Erythroblast (primary cell): ENCODE results near the gene FAM167B.

Source experiments
- DNase-seq, 2 experiments: peaks; one replicate each; lab custom pipeline; 2025; lab: John Stamatoyannopoulos, UW
- GATA1 ChIP-seq: IDR thresholded peaks from 2 replicates; pipeline ENCODE4 v1.6.1; 2011; ENCODE audit warnings: low read depth, mild to moderate bottlenecking, control low read depth, low read length, moderate library complexity
- POLR2A ChIP-seq: IDR thresholded peaks from 2 replicates; pipeline ENCODE4 v1.6.1; 2011; ENCODE audit warnings: mild to moderate bottlenecking, low read length

Gene FAM167B

GRCh38 chr1:32246888-32247273, at the start of gene FAM167B:
FAM167B (plus strand) TSS chr1:32247222; CDS start chr1:32247422, 200 bp downstream.
- TF ChIP-seq GATA1, result no peak
- TF ChIP-seq POLR2A, result no peak
- no peak for DNase-seq

- no peak for DNase-seq
- TF ChIP-seq POLR2A (no peak), GATA1 (no peak)
Observed at GRCh38 chr1:32197837-32198236, 49.2 kb upstream of the FAM167B start.

DNA sequence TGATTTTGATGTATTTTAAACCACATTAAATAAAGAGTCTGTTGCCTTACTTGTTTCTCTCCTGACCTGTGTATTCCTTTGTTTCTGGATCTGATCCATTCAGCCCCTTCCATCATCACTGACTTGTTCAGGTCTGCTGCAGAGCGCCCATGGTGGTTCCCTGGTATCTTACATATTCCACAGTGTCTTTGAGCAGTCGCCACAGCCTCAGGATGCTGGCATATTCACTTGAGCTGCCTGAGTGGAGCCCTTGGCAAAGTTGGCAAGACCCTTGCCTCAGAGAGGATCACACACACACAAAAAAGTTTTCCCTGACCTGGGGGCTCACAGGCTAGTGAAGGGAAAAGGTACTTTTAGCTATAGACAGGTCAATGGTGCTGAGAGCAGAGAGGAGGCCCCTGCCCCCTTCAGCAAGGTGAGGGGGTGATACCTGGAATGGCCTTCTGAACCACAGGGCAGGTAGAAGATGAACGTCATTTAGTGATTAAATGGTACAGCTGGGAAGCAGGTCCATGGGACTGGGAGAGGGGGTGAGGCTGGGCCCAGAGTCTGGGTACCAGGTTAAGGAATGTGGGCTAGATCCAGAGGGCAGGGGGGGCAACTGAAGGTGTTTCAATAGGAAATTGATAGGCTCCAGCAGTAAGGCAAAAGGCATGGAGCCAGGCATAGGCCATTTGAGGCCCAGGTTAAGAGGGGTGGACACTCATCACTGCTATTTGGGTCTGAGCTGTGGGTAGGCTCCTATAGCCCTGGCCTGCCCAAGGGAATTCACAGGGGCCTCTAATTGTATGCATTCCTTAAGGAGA, 48.6 kb upstream of the FAM167B start:
- TF ChIP-seq GATA1 (no peak), POLR2A (no peak)
- DNase-seq, result no peak

DNA sequence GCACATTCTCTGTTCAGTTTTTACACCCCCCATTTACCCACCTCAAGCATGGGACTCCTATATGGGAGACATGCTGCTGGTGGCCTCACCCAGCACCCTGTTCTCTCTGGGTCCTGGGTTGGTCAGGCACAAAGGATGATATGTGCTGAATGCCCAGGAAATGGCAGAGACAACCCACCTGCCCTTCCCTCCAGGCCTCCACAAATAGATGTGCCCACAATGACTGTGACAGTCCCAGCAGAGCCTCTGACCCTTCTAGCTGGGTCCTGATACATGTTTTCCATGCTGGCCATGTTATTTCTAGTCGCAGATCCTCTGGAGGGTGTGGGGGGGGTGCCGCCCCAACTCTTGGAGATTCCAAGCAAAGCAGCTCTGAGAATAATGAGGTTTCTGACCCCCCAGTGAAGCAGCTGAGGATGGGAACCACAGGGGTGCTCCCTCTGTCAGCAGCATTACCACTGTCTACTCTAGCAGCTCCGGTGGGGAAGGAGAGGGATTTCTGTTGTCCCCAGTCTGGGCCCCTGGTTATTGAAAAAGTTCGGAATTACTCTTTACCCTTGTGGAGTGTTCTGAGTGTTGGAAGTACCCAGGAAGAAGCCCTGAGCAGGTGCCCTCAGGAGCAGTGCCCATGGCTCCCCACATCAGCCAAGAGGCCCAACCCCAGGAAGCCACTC, 47.8 kb upstream of the FAM167B start:
- no peak for DNase-seq
- peak; percentile 16 for TF ChIP-seq POLR2A
- TF ChIP-seq GATA1, result no peak

- no peak for DNase-seq
- TF ChIP-seq GATA1 (no peak), POLR2A (peak; percentile 11)
Observed at GRCh38 chr1:32199717-32200072, 47.3 kb upstream of the FAM167B start.

DNA sequence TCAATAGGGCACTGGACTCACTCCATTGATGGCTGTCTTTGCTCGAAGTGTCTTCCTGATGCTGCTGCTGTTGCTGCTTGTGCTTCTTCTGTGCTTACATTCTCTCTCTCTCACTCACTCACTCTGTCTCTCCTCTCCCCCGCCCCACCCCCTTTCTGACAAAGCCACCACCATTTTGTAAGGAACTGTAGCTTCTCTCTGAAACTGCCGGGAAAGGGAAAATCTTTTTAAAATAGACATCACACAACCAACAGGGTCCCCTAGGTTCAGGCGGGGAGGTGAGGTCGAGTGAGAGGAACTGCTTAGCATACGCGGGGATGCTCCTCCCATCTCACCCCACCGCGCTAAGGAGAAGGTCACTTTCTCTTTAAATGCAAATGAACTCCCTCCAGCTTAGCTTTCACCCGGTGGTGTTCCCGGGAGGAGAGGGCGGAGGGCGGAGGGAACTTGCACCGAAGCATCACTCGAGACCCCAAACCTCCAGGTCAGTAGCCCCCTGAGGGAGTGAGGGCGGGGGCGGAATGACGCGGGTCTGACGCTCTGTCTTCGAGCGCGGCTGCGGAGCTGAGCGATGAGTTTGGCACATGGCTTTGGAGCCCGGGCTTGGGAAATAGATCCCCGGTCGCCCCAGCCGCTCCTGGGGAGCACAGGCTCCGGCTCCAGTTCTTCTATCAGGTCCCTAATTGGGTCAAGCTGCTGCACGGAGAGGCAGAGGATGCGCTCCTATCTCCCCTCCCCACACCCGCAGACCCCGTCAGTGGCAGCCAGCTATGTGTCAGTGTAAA, 46.6 kb upstream of the FAM167B start, which contains the start of gene CCDC28B:
Gene CCDC28B (plus strand): TSS at position 370 of the 785 bp plus-strand sequence. CDS start 1,341 bp downstream, outside the sequence.
- peak; percentile 64 to 67 for DNase-seq

GRCh38 chr1:32201011-32201855, 45.8 kb upstream of the FAM167B start:
- TF ChIP-seq POLR2A (peak; percentile 74), GATA1 (no peak)
- peak; percentile 81 to 85 for DNase-seq

More for the DNA sequence above, 46.6 kb upstream of the FAM167B start, which contains the start of gene CCDC28B:
- TF ChIP-seq GATA1 (no peak), POLR2A (peak; percentile 11)

- no peak for TF ChIP-seq GATA1
- no peak for TF ChIP-seq POLR2A
- DNase-seq, result no peak
Observed at GRCh38 chr1:32204943-32205361, 42.1 kb upstream of the FAM167B start.

DNA sequence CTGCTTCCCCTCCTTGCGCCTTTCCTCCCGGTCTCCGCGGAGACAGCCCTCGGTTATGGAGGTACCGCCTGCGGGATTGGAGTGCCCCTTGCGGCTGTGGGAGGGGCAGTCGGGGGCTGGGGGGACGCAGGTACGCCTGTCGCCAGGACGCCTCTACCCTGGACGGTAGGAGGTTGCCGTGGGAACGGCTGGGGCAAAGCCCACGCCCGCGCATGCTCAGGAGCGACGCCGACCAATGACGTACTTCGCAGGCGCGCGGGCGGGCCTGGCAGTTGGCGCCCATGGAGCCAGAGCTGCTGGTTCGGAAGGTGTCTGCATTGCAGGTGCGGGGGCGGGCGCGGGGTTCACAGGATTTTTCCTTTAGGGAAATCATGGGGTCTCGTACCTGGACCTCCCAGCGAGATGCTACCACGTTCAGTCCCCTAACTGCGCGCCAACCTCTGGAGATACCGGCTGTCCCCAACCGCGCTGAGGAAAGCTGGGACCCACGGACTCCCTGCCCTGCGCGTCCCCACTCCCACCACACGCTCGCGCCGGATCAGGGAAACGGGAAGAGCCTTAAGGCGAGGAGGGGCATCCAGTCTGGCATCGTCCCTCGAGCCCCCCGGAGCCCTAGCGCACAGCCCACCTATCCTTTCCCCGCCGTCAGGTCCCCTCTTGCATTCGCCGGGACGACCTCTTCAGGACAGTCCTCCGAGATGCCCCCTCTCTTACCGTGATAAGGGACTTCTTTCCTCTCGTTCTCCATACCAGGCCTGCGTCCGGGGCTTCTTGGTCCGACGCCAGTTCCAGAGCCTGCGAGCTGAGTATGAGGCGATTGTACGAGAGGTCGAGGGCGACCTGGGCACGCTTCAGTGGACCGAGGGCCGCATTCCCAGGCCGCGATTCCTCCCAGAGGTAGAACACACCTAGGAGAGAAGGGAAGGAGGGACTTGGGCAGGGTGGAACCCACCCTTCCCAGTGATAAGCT, 41.3 kb upstream of the FAM167B start, which contains the start of gene IQCC:
Gene IQCC (plus strand): TSS at position 271 of the 970 bp plus-strand sequence. CDS start 11 bp downstream, at position 282.
- DNase-seq, result peak; percentile 91 to 94
- TF ChIP-seq POLR2A, result peak; percentile 90
- no peak for TF ChIP-seq GATA1

DNA sequence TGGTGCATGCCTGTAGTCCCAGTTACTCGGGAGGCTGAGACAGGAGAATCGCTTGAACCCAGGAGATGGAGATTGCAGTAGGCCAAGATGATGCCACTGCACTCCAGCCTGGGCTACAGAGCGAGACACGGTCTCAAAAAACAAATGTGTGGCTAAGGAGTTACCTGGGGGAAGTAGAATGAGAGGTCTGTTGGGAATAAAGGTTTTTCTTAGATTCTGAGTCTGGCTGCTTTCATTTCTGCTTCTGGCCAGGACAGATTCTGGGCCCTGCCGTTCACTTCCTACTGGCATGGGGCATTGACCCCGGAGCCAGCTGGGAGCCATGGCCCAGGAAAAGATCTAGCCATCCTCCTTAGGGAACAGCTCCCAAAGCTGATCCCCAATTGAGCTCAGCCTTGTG, 38.6 kb upstream of the FAM167B start:
- TF ChIP-seq GATA1, result no peak
- TF ChIP-seq POLR2A, result no peak
- no peak for DNase-seq

- TF ChIP-seq POLR2A (peak; percentile 37), GATA1 (no peak)
- DNase-seq, result peak; percentile 78 to 85
Observed at GRCh38 chr1:32208891-32209328, 38.1 kb upstream of the FAM167B start, which contains the start of gene DCDC2B. DCDC2B (plus strand) TSS chr1:32209089; CDS start chr1:32209094, 5 bp downstream.
